ENCODE data around the gene ASCL5. TPM values are rescaled to one million over a fixed set of nuclear protein-coding genes. Genes with fewer than 3 reads are reported as not detected.

Gene ASCL5
- total and polyA plus RNA-seq, 9 of the 15 experiments (the other 6 are each of a cell fraction or from before 2014, with no cell fraction given) = 0.09 TPM; not detected in 8

DNA sequence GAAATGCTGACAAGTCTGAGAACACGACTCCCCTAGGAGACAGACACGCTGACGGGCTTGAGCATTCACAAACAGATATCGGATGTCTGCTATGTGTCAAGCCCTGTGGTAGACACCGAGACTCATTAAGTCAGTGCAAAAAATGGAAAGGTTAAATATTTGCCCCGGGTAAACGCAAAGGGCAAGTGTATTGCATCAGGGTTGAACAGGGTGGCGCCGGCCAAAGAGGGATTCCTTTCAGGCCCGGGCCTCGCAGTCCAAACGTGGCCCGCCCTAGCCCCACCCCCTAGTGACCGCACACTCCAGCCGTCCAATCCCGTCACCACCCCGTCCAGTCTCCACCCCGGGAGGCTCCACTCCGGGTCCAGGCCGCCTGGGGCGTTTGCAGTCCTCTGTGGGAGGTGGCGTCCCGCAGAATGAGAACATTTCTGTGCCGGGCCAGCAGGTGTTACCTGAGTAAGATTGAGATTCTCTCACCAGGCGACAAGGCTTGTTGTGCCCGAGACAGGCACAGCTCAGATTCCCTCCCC, 43.6 kb upstream of the ASCL5 start (continued):
- TF ChIP-seq, protein P1, sequence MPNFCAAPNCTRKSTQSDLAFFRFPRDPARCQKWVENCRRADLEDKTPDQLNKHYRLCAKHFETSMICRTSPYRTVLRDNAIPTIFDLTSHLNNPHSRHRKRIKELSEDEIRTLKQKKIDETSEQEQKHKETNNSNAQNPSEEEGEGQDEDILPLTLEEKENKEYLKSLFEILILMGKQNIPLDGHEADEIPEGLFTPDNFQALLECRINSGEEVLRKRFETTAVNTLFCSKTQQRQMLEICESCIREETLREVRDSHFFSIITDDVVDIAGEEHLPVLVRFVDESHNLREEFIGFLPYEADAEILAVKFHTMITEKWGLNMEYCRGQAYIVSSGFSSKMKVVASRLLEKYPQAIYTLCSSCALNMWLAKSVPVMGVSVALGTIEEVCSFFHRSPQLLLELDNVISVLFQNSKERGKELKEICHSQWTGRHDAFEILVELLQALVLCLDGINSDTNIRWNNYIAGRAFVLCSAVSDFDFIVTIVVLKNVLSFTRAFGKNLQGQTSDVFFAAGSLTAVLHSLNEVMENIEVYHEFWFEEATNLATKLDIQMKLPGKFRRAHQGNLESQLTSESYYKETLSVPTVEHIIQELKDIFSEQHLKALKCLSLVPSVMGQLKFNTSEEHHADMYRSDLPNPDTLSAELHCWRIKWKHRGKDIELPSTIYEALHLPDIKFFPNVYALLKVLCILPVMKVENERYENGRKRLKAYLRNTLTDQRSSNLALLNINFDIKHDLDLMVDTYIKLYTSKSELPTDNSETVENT (CRISPR knock-in tag; IDR thresholded peaks at IDR 0.05) = no peak
- no peak for TF ChIP-seq ZZZ3 (IDR thresholded peaks at IDR 0.05)
- TF ChIP-seq ZNF224 (CRISPR knock-in tag; IDR thresholded peaks at IDR 0.05) = no peak
- TF ChIP-seq, protein P2, sequence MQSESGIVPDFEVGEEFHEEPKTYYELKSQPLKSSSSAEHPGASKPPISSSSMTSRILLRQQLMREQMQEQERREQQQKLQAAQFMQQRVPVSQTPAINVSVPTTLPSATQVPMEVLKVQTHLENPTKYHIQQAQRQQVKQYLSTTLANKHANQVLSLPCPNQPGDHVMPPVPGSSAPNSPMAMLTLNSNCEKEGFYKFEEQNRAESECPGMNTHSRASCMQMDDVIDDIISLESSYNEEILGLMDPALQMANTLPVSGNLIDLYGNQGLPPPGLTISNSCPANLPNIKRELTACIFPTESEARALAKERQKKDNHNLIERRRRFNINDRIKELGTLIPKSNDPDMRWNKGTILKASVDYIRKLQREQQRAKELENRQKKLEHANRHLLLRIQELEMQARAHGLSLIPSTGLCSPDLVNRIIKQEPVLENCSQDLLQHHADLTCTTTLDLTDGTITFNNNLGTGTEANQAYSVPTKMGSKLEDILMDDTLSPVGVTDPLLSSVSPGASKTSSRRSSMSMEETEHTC (IDR thresholded peaks at IDR 0.05) = no peak
- TF ChIP-seq DACH1 (IDR thresholded peaks at IDR 0.05; ENCODE audit: partially characterized antibody) = no peak
- no peak for TF ChIP-seq ZNF696 (CRISPR knock-in tag; conservative IDR thresholded peaks at IDR 0.05)
- peak; percentile 61 for TF ChIP-seq HMGN3 (IDR thresholded peaks at IDR 0.05; ENCODE audit: borderline replicate concordance, extremely low read depth, insufficient read length, low read depth, low read length)
- TF ChIP-seq PTTG1 (tag; IDR thresholded peaks at IDR 0.05; ENCODE audit: low read depth) = no peak
- TF ChIP-seq SAP30 (IDR thresholded peaks at IDR 0.05; ENCODE audit: borderline replicate concordance, insufficient read depth, low read depth, low read length, poor library complexity, severe bottlenecking) = no peak
- TF ChIP-seq GATAD2A (IDR thresholded peaks at IDR 0.05) = no peak
- no peak for TF ChIP-seq ZNF184 (CRISPR knock-in tag; IDR thresholded peaks at IDR 0.05)
- peak; percentile 4; the same call in 1 of the 2 replicates for TF ChIP-seq BHLHE40 (IDR thresholded peaks at IDR 0.05; ENCODE audit: low read length)
- no peak for TF ChIP-seq ZNF133 (CRISPR knock-in tag; IDR thresholded peaks at IDR 0.05)
- no peak for TF ChIP-seq ZNF324 (CRISPR knock-in tag; IDR thresholded peaks at IDR 0.05)
- no peak for TF ChIP-seq SIRT6 (IDR thresholded peaks at IDR 0.05; ENCODE audit: low read depth, low read length)
- TF ChIP-seq PRPF4 (IDR thresholded peaks at IDR 0.05; ENCODE audit: insufficient read depth, low read depth, low read length, poor library complexity, severe bottlenecking) = no peak
- no peak; the same call in 1 of the 2 replicates for TF ChIP-seq MTA1 (IDR thresholded peaks at IDR 0.05; ENCODE audit: borderline replicate concordance)
- TF ChIP-seq, protein P3, sequence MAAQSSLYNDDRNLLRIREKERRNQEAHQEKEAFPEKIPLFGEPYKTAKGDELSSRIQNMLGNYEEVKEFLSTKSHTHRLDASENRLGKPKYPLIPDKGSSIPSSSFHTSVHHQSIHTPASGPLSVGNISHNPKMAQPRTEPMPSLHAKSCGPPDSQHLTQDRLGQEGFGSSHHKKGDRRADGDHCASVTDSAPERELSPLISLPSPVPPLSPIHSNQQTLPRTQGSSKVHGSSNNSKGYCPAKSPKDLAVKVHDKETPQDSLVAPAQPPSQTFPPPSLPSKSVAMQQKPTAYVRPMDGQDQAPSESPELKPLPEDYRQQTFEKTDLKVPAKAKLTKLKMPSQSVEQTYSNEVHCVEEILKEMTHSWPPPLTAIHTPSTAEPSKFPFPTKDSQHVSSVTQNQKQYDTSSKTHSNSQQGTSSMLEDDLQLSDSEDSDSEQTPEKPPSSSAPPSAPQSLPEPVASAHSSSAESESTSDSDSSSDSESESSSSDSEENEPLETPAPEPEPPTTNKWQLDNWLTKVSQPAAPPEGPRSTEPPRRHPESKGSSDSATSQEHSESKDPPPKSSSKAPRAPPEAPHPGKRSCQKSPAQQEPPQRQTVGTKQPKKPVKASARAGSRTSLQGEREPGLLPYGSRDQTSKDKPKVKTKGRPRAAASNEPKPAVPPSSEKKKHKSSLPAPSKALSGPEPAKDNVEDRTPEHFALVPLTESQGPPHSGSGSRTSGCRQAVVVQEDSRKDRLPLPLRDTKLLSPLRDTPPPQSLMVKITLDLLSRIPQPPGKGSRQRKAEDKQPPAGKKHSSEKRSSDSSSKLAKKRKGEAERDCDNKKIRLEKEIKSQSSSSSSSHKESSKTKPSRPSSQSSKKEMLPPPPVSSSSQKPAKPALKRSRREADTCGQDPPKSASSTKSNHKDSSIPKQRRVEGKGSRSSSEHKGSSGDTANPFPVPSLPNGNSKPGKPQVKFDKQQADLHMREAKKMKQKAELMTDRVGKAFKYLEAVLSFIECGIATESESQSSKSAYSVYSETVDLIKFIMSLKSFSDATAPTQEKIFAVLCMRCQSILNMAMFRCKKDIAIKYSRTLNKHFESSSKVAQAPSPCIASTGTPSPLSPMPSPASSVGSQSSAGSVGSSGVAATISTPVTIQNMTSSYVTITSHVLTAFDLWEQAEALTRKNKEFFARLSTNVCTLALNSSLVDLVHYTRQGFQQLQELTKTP (IDR thresholded peaks at IDR 0.05; ENCODE audit: low read depth in 1 of 2, partially characterized antibody in 2 of 2) = peak in 1 of 2 experiments; percentile 75
- TF ChIP-seq ZC3H11A (IDR thresholded peaks at IDR 0.05; ENCODE audit: low read depth, low read length) = no peak
- peak; percentile 69; the same call in 1 of the 2 replicates for TF ChIP-seq PHF21A (IDR thresholded peaks at IDR 0.05; ENCODE audit: borderline replicate concordance, low read depth)
- TF ChIP-seq NCOA4 (IDR thresholded peaks at IDR 0.05; ENCODE audit: partially characterized antibody) = no peak
- TF ChIP-seq ZNF282 (CRISPR knock-in tag; IDR thresholded peaks at IDR 0.05) = no peak
- no peak for TF ChIP-seq COPS2 (conservative IDR thresholded peaks at IDR 0.05)

Measured in K562 (cell line).